Vagina (tissue), 2 donors: ENCODE data around the gene FBLIM1.

Experiments used
- CTCF ChIP-seq, 3 experiments: fragments of 450-650 bp in 2 of 3; fragments of 200-600 bp in 1 of 3; sonication (generic) in 1 of 3; IDR thresholded peaks; one replicate each; pipeline ENCODE4 v1.5.1; 2017 to 2019; ENCODE audit warnings: antibody characterized with exemption in 3 of 3, mild to moderate bottlenecking in 2 of 3, moderate library complexity in 2 of 3
- POLR2A ChIP-seq, 2 donors: fragments of 450-650 bp; IDR thresholded peaks; one replicate each; pipeline ENCODE4 v1.6.1; 2017; ENCODE audit warnings: antibody characterized with exemption in 2 of 2, mild to moderate bottlenecking in 2 of 2, moderate library complexity in 2 of 2
- POLR2AphosphoS5 ChIP-seq, 2 donors: sonication (generic); formaldehyde crosslinking; IDR thresholded peaks; one replicate each; pipeline ENCODE4 v1.9.0; 2017; ENCODE audit warnings: antibody characterized with exemption in 2 of 2, mild to moderate bottlenecking in 2 of 2, low read depth in 1 of 2; ENCODE audit not compliant: insufficient read depth in 1 of 2

DNA sequence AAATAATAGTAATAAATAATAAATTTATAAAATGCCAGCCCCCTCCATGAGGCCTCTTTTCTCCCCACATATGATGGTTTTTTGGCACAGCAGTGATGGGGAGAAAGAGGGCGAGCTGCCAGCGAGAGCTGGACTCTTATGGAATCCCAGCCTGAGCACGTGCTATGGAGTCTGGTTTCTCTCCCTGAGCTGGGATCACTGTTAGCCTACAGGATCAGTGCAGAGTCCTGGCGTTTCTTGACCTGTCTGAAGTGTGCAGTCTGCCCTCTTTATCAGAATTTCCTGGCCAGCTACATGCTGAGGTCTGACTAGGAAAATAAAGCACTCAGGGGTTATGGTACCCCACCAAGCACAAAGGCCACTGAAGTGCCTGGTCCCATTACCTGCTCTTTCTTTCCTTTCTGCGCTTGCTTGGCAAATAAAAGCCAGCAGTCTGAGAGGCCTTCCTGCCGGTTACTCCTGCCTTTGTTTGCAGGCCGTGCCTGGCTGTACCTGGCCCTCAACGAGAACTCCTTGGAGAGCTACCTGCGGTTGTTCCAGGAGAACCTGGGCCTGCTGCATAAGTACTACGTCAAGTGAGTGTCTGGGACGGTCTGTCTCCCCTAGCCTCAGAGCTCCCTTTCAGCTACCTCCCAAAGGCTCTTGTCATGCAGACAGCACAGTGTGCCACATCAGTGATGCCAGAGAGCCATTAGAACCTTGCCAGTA is 41.0 kb upstream of the FBLIM1 start:
- no peak for TF ChIP-seq POLR2A (IDR thresholded peaks at IDR 0.05)
- no peak for TF ChIP-seq POLR2AphosphoS5 (IDR thresholded peaks at IDR 0.05; ENCODE audit: insufficient read depth in 1 of 2, low read depth in 1 of 2)
- no peak for TF ChIP-seq CTCF (IDR thresholded peaks at IDR 0.05)
